GM19468 (cell line): ENCODE results near the gene HOXD4.

ENCODE experiments used
- ATAC-seq: cut with Tn5 transposase; IDR thresholded peaks from one replicate; pipeline ENCODE4 v1.9.1; 2021; ENCODE audit warnings: mild to moderate bottlenecking, moderate library complexity, moderate number of reproducible peaks; ENCODE audit not compliant: unreplicated experiment; ENCODE audit errors: extremely low read depth

Gene HOXD4

DNA sequence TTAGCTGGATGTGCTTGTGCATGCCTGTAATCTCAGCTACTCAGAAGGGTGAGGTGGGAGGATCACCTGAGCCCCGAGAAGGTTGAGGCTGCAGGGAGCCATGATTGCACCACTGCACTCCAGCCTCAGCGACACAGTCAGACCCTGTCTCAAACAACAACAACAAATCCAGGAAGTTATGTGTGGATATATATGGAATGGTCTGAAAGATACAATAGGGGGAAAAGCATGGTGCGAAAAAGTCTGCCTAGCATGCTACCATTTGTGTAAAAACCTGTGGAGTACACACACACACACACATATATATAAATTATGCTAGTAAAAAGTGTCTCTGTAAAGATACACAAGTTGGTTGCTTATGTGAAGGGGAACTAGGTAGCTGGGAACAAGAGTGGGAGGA lies 30.2 kb downstream of the HOXD4 start:
- no peak for ATAC-seq

DNA sequence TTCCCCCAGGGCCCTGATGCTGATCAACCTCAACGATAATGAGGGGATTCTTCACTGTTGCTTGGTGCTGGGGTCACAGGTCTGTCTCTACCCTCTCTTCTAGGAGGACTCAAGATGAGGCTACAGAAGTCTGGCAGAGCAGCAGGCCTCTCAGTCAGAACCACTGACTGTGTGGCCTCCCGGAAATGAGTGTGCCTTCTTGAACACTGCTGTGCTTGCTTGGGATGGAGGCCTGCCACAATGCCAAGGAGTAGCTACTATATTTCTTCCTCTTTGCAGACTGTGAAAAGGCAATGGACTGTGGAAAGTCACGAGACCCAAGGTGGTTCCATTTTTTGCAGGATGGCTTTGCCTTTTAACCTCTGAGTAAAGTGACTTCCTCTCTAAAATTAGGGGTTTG lies 31.3 kb downstream of the HOXD4 start:
- ATAC-seq, result no peak

- ATAC-seq, result no peak
Measured at GRCh38 chr2:176184749-176185148, 33.4 kb downstream of the HOXD4 start.

GRCh38 chr2:176186024-176186423 lies 34.7 kb downstream of the HOXD4 start:
- no peak for ATAC-seq

- no peak for ATAC-seq
Measured at GRCh38 chr2:176187200-176187898, 36.0 kb downstream of the HOXD4 start.

DNA sequence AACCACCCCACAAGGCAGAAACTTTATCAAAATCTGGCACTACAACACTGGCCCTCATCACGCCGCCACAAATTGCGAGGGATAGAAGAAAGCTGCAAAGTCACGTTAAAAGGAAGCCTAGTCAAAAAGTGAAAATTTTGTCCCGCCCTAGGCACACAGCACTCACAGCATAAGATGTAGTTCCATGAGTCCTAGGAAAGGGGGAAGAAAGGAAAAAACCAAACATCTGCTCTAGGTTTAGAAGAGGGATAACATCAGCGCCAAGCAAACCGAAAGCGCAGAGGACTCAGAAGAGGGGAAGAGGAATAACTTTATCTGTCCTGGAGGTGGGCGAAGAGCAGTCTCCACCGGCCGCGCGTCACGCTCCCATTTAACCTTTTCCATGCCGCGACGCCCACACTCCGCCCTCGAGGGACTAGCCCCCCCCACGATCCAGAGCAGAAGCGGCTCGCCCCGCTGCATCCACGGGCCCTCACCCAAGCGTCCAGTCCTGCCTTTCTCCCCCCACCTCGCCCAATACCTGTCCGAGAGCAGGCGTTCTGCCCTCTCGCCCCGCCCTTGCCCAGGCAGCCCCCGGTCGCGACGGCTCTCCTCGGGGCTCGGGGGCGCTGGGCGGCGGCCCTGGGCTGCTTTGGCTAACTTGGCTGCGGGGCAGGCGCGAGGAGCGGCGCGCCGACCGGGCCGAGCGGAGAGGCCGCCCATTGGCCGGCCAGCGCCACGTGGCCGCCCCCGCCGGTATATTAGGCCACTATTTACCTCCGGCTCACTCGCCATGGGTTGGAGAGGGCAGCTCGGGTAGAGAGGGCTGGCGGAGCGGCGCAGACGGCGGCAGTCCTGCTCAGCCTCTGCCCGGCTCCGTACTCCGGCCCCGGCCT lies 36.8 kb downstream of the HOXD4 start, which contains the start of gene HOXD1:
Gene HOXD1 (plus strand): TSS at position 770 of the 875 bp plus-strand sequence. CDS start 134 bp downstream, outside the sequence.
- no peak for ATAC-seq

DNA sequence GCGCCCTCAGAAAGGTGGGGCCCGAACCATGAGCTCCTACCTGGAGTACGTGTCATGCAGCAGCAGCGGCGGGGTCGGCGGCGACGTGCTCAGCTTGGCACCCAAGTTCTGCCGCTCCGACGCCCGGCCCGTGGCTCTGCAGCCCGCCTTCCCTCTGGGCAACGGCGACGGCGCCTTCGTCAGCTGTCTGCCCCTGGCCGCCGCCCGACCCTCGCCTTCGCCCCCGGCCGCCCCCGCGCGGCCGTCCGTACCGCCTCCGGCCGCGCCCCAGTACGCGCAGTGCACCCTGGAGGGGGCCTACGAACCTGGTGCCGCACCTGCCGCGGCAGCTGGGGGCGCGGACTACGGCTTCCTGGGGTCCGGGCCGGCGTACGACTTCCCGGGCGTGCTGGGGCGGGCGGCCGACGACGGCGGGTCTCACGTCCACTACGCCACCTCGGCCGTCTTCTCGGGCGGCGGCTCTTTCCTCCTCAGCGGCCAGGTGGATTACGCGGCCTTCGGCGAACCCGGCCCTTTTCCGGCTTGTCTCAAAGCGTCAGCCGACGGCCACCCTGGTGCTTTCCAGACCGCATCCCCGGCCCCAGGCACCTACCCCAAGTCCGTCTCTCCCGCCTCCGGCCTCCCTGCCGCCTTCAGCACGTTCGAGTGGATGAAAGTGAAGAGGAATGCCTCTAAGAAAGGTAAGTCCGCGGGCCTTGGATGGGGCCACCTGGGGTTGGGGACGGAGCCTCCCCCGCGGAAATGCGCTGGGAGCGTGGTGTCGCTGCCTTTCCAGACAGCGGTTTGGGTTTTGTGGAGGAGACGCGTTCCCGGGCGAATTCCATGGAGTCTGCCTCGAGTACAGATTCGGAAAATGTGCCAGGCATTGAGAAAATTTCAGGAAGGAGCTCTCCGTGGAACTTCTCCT lies 37.7 kb downstream of the HOXD4 start:
- no peak for ATAC-seq

GRCh38 chr2:176189681-176190641 lies 38.6 kb downstream of the HOXD4 start:
- ATAC-seq, result no peak

DNA sequence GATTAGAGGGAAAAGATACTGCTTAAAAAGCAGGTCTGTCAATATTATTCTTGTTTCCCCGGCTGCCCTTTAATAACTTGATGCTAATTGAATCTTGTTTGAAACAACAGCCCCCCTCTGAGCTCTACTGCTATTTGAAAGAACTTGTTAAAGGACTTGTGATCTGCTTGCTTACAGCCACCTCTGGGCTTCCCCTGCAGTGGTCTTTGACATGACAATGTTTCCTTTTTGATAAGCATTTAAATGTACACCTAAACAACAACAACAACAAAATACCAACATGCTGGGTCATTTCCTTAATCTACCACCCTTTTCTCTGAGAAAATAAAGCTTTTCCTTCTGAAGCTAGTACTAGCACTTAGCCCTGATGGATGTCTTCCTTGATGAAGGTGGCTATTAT lies 41.0 kb downstream of the HOXD4 start:
- ATAC-seq, result no peak

DNA sequence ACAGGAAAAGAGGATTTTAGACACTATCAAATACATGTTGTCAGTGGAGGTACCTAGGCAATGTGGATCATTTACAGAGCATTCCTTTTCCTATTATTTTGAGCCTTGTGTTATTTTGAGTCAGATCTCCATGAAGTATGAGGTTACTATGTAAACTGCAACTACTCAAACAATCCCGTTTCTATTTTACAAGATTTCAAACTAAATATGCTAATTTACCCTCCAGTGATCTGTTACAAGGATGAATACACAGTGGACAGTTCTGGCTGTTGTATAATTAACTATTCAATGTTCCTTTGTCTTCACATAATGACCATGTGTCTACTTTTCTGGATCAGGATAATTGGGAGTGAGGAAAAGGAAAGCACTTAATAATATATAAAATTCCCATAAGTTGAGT lies 41.7 kb downstream of the HOXD4 start:
- no peak for ATAC-seq

DNA sequence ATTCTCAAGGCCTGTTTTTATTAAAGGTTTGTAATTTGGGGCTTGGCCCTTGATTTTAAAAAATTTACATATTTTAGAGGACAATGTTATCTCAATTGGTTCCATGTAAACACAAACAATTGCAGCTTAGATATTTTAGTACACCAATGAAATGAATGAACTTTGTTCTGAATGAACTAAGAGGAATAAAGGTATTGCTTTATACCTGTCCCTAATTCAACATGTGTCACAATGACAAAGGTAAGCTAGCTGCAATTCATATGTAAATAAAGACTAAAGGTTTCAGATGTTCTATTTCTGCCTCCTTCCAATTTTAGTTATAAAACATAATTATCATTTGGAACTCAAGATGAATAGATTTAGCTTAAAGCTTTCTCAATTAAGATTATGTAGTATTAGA lies 48.6 kb downstream of the HOXD4 start:
- ATAC-seq, result no peak

DNA sequence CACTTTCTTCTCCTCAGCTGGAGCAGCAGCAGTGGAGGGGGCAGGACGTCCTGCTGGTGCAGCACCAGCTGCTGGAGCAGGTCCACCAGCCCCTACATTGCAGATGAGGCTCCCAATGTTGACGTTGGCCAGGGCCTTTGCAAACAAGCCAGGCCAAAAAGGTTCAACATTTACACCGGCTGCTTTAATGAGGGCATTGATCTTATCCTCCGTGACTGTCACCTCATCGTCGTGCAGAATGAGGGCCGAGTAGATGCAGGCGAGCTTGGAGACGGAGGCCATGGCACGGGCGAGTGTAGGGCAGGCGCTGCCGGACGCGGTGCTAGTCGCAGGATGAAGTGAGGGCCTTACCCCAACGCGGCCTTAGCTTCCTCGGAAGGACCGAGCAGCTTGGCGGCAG lies 49.6 kb downstream of the HOXD4 start:
- no peak for ATAC-seq

GRCh38 chr2:176202491-176202890 lies 51.1 kb downstream of the HOXD4 start:
- ATAC-seq, result no peak
